ENCODE measurements around the gene SMIM28. TPM values are rescaled to one million over a fixed set of nuclear protein-coding genes. Genes with fewer than 3 reads are reported as not detected.
A peak's percentile ranks its signal among the peaks of the same experiment; 100 is the strongest.

Gene SMIM28
- total RNA-seq, 1 donor from 2014 or later = not detected

GRCh38 chr6:138403801-138404665 is 26.3 kb downstream of the SMIM28 start, which contains the start of gene HEBP2:
Gene HEBP2, plus strand, starts transcription at chr6:138404223. Its CDS starts 273 bp downstream, at chr6:138404496.
- peak; percentile 90 to 91 for DNase-seq (ENCODE audit: low spot score in 2 of 2, unreplicated experiment in 2 of 2)
- TF ChIP-seq CTCF (IDR thresholded peaks at IDR 0.05; ENCODE audit: unreplicated experiment) = peak; percentile 61
- Mint-ChIP-seq H3K4me3 (peak within 1 kb of the TSS; percentile 89), H3K27me3 (ENCODE audit: low read depth) (no peaks in the 10 kb centered on the region), H3K9me3 (no peaks in the 10 kb centered on the region), H3K27ac (peak within 1 kb of the TSS; percentile 93), H3K4me1 (peaks cover 19% of the 10 kb centered on the region), H3K36me3 (peaks cover 23% of the 10 kb centered on the region)

- TF ChIP-seq CTCF (IDR thresholded peaks at IDR 0.05; ENCODE audit: unreplicated experiment) = no peak
These were observed 27.1 kb downstream of the SMIM28 start for GRCh38 chr6:138404666-138405337.

GRCh38 chr6:138405816-138406413 is 28.2 kb downstream of the SMIM28 start:
- DNase-seq (ENCODE audit: low spot score in 2 of 2, unreplicated experiment in 2 of 2) = no peak
- peak overlapping the region; percentile 51 for H3K27ac Mint-ChIP-seq
- H3K4me3 Mint-ChIP-seq = peak overlapping the region; percentile 89

More at GRCh38 chr6:138404666-138405337, 27.1 kb downstream of the SMIM28 start:
- Mint-ChIP-seq H3K9me3 (no peaks in the 10 kb centered on the region), H3K27ac (peak overlapping the region; percentile 62), H3K27me3 (ENCODE audit: low read depth) (no peaks in the 10 kb centered on the region), H3K4me1 (peaks cover 17% of the 10 kb centered on the region), H3K36me3 (peaks cover 30% of the 10 kb centered on the region), H3K4me3 (peak overlapping the region; percentile 89)
- peak in 1 of 2 experiments; percentile 48 for DNase-seq (ENCODE audit: low spot score in 2 of 2, unreplicated experiment in 2 of 2)

GRCh38 chr6:138406443-138406842 is 28.7 kb downstream of the SMIM28 start:
- H3K27ac Mint-ChIP-seq = no peak overlapping the region
- TF ChIP-seq CTCF (IDR thresholded peaks at IDR 0.05; ENCODE audit: unreplicated experiment) = no peak
- no peak for DNase-seq (ENCODE audit: low spot score in 2 of 2, unreplicated experiment in 2 of 2)
- peaks cover 42% of the 10 kb centered on the region for H3K36me3 Mint-ChIP-seq
- H3K27me3 Mint-ChIP-seq (ENCODE audit: low read depth) = no peaks in the 10 kb centered on the region
- peaks cover 17% of the 10 kb centered on the region for H3K4me1 Mint-ChIP-seq
- H3K9me3 Mint-ChIP-seq = no peaks in the 10 kb centered on the region
- no peak overlapping the region for H3K4me3 Mint-ChIP-seq

More at GRCh38 chr6:138405816-138406413, 28.2 kb downstream of the SMIM28 start:
- no peaks in the 10 kb centered on the region for H3K27me3 Mint-ChIP-seq (ENCODE audit: low read depth)
- peaks cover 38% of the 10 kb centered on the region for H3K36me3 Mint-ChIP-seq
- H3K4me1 Mint-ChIP-seq = peaks cover 17% of the 10 kb centered on the region
- H3K9me3 Mint-ChIP-seq = no peaks in the 10 kb centered on the region
- no peak for TF ChIP-seq CTCF (IDR thresholded peaks at IDR 0.05; ENCODE audit: unreplicated experiment)

- no peaks in the 10 kb centered on the region for H3K9me3 Mint-ChIP-seq
- no peak for TF ChIP-seq CTCF (IDR thresholded peaks at IDR 0.05; ENCODE audit: unreplicated experiment)
- no peaks in the 10 kb centered on the region for H3K27me3 Mint-ChIP-seq (ENCODE audit: low read depth)
- DNase-seq (ENCODE audit: low spot score in 2 of 2, unreplicated experiment in 2 of 2) = no peak
- H3K36me3 Mint-ChIP-seq = peaks cover 65% of the 10 kb centered on the region
- H3K27ac Mint-ChIP-seq = no peak overlapping the region
- H3K4me1 Mint-ChIP-seq = peaks cover 11% of the 10 kb centered on the region
- H3K4me3 Mint-ChIP-seq = no peak overlapping the region
These were observed 32.5 kb downstream of the SMIM28 start for GRCh38 chr6:138410048-138410735.

Measured in mesothelial cell of epicardium (in vitro differentiated cells).